Activated T-cell treated with anti-CD3 and anti-CD28 coated beads for 1 hour (primary cell): ENCODE measurements around the gene MCC.

Experiments
- DNase-seq: peaks from one replicate; pipeline ENCODE4 v3.0.0-alpha.2; 2020; ENCODE audit warnings: low read depth

The MCC gene

DNA sequence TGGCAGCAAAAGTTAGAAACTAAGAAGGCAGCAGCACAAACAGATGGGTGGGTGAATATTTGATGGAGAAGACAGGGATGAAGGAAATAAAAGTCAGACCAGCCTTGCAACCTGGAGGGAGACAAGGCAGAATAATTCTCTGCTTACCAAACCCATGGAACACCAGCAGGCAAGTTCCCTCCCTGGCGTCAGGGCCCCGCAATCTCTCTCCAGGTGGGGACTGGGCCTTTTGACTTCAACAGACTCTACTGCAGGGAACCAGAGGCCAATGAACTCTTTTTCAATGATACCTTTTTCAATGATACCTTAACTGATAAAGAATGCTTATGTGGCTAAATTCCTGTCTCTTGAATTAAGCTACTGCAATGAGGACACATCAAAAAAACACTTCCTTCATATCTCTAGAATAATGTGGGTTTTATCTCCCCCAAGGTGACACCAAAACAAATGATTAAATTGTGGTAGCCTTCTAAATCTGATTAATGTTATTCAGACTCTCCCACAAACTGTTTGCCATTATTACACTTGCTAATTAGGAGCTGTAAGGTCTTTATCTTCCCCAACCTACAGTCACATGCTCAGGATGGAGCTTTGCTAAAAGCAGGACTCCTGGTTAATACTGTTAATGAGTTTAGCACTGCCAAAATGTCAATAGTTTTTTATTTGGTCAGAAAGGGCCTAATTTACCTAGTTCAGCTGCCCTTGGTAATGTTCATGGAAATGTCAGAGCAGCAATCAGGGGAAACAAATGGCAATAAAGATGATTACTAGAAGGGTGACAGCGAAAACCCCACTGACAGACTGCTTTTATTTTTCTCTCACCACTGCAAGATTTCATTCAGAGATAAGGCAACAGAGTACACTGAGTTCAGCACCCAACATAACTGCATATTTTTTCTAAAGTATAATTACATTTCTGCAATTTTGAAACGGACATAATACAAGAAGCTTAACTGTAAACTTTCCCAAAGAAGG, 218.9 kb downstream of the MCC start:
- no peak for DNase-seq

DNA sequence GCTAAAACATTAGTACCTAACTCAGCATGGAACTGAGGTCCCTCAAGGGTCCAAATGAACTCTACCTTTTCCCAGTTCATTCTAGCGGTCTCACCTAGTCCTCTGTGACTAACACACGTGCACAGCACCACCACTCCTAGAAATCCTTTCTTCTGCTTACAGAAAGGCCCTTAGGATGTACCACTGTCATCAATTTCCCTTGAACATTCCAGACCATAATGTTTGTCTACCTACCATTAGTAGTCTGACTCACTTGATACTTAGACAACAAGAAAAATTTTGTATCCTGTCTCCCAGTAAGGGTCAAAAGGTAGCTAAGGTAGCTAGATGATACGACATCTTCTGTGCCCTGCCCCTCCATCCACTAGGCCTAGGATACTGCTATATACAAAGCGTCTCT, 220.0 kb downstream of the MCC start:
- no peak for DNase-seq

GRCh38 chr5:113267361-113267900, 220.8 kb downstream of the MCC start:
- DNase-seq = no peak

DNA sequence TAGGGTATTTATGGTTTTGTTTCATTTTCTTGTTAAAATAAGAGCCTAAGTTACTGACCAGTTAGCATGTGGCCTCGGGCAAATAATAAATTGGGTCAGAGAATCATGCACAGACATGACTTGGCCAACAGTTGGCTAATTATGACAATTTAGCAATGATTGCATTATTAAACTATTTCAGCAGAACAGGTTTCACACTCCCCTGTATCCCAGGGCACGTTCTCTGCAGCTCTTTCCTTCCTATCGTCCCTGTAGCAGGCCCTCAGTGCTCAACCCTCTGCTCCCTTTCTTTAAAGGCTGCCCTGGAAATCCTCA, 221.4 kb downstream of the MCC start:
- no peak for DNase-seq

GRCh38 chr5:113266227-113266912, 221.9 kb downstream of the MCC start:
- no peak for DNase-seq

GRCh38 chr5:113265190-113265589, 223.1 kb downstream of the MCC start:
- no peak for DNase-seq

GRCh38 chr5:113264046-113264445, 224.2 kb downstream of the MCC start:
- DNase-seq = no peak

GRCh38 chr5:113263545-113263944, 224.7 kb downstream of the MCC start:
- no peak for DNase-seq

DNA sequence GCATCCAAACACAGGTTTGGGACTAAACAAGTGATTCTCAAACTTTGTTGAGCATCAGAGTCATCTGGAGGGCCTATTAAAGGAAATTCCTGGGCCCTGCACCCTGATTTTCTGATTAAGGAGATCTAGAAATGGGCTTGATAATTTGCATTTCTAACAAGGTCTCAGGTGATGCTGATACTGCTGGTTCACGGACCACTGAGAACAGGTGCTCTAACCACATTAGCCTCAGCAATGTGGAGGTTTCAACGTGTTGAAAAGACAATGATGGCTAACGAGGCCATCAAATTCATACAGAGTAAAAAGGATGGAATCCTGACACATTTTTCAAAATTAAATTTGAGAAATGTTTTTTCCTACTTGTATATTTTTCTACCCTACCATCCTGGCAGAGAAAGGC, 225.6 kb downstream of the MCC start:
- no peak for DNase-seq

DNA sequence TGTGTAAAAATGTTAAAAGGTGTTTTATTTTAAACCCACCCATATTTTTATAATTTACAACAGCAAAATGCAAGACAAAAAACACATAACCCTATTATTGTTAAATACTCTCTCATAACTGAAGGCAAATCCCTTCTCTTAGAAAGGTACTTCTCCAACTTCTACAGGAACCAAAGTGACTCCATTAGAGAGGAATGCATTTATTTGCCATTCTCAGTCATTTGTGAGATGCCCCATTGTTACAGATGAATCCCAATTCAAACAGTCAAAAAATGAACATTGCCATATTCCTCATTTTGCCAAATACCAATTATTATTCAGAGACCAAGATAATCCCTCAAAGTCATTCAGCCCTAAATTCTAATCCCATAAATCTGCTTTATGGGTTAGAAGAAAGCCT, 229.2 kb downstream of the MCC start:
- DNase-seq = no peak

DNA sequence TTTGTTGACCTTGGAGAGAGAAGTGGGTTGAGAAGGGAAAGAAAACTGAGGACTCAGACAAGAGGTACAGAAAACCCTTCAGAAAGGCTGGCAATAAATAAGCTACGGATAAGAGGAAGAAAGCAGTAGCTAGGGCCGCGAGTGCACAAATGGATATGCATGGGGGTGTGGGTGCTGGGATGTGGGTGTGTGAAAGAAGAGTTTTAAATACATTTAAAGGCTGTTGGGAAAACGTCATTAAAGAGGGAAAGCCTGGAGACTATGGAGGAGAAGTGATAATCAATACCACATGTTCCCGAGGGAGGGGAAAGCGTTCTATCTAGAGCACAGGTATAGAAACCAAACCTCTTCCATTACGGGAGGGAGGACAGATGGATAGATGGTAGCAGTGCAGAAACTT, 230.7 kb downstream of the MCC start:
- DNase-seq = no peak

- DNase-seq = no peak
Observed at GRCh38 chr5:113256671-113257452, 231.4 kb downstream of the MCC start.

DNA sequence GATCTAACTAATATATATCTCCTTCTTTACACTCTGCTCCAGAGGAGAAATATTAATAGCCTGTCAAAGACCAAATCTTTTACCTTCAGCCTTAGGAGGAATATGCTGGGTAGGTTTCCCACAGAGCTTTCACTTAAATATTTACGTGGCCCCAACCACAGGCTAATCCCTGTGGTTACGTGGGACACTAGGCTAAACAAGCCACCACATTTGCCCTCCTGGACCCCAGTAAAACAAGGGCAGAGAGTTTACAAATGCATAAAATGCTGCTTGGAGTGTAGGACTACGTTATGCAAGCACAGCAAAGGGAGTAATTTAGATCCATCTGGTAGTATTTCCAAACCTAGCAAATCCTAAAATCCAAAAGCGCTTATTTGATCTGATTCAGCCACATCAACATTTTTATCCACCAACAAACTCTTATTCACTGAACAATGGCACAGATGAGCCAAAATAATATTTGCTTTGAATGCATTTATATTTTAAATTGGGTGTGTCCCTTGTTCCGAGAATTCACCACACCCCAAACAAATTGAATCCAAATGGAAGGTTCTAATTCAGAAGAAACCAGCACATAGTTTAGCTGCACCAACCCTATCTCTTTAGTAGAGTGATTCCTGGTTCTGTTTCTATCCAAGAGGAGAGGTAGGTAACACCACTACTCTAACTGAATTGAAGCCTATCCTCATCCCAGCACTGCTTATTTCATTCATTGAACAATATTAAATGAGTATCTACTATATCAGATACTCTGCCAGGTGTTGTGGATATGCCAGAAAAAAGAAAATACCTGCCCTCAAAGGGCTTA, 232.5 kb downstream of the MCC start:
- DNase-seq = no peak

- DNase-seq = no peak
Observed at GRCh38 chr5:113255105-113255504, 233.1 kb downstream of the MCC start.

DNA sequence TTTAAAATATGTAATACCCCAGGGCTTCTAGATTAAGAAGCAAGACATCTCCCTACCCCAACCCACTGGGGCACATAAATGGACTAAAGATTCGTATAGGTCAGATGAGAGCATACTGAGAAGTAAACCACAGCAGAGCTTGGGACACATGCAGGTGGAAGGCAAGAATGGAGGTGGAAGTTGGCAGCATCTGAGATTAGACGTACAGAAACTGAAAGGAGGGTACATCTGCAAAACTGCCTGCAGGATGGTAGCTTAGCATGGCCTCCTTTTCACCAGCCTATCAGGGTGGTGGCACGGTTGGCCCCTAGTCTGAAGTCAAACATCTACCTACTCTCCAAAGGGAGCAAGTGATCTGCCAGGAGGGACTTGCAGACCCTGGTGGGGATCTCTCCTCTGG, 235.2 kb downstream of the MCC start:
- no peak for DNase-seq

- DNase-seq = no peak
Observed at GRCh38 chr5:113252066-113252465, 236.2 kb downstream of the MCC start.

DNA sequence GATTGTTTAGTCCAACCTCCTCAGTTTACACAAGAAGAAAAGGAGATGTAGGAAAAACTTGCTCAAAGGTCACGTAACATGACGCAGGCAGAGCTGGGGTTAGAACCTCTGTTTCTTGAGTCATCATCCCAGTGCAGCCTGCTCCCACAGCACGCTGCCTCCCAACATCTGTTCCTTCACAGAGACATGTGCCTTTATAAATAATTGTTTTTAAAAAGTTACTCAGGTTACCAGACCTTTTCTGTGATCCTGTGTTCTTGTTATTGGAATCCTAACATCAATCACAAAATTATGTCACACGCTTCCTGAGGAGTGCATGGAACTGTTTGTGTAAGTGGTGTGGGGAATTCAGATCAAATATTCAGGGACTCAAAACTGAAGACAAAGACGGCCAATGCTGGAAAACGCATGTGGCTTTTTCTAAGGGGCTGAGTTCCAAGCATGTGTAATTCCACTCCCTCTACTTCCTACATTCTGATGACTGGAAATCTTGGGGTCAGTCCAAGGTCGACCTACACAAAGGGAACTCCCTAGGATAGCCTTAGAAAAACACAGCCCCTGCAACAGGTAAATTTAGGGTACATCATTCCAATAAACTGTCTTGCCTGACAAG, 237.8 kb downstream of the MCC start:
- DNase-seq = no peak

DNA sequence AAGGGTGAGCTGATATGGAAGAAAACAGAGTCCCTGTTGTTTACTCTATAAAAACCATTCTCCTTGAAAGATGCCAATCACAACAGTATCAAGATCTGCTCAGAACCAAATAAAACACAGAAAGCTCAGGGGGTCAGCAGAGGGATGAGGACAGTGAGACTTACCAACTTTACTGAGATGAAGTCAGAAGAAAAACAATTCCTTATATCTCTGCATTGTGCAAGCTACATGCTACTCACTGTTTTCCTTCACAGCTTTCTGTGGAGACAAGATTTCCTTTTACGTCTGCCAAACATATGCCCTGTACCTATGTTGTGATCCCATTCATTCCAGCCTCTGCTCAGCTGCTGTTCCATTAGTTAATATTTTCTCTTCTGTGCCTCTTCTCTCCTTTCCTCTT, 239.0 kb downstream of the MCC start:
- no peak for DNase-seq

- DNase-seq = no peak
Observed at GRCh38 chr5:113246361-113246870, 241.8 kb downstream of the MCC start.

DNA sequence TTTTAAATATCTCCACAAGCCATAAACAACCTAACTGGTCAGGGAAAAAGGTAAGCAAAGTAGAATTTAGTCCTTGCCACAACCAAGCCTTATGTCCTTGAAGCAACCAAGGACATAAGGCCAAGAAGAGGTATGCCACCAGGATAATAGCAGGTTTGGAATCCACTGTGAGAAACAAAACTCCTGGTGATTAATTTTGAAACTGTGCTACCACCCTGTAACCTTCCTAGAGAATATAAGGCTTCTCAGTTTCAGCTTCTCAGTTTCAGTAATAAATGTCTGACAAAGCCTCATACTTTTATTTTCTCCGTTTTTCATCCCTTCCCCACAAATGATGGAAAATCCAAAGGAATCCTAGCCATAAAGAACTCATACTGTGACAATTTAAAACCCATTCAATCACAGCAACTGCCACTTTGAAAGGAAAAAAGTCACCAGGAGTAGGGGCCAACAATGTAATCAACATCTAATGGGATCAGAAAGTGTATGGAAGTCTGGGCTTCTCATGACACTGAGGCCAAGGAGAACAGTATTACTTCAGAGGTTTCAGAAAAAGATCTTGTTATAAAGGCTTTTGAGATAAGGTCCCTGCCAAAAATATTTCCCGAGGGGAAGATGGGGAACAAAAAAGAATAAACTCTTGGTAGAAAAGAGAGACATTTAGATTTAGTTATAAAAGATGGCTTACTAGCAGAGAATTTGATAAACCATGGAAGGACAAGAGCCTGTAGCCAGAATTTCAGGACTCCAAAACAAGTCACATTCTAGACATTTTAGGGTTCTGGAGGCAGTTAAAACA, 242.6 kb downstream of the MCC start:
- DNase-seq = no peak
